Astrocyte of the spinal cord (primary cell): ENCODE data around the gene OR52I1.

Experiments used
- DNase-seq: peaks from one replicate; pipeline ENCODE4 v3.0.0; 2011; ENCODE audit warnings: low read depth, low spot score
- H3K4me3 ChIP-seq: 2 replicates; pipeline ENCODE4 v1.5.1; 2011; ENCODE audit warnings: low read depth, mild to moderate bottlenecking, low read length, moderate library complexity
- in situ Hi-C: cut with HindIII; loops from 2 replicates; pipeline ENCODE4 v1.10.0; 2017; ENCODE audit warnings: low sequenced_read_pairs
- TF ChIP-seq, protein P1 (sequence below): IDR thresholded peaks from 2 replicates; pipeline ENCODE4 v1.5.1; 2012; ENCODE audit warnings: low read depth, mild to moderate bottlenecking, low read length, inconsistent platforms

Gene OR52I1

DNA sequence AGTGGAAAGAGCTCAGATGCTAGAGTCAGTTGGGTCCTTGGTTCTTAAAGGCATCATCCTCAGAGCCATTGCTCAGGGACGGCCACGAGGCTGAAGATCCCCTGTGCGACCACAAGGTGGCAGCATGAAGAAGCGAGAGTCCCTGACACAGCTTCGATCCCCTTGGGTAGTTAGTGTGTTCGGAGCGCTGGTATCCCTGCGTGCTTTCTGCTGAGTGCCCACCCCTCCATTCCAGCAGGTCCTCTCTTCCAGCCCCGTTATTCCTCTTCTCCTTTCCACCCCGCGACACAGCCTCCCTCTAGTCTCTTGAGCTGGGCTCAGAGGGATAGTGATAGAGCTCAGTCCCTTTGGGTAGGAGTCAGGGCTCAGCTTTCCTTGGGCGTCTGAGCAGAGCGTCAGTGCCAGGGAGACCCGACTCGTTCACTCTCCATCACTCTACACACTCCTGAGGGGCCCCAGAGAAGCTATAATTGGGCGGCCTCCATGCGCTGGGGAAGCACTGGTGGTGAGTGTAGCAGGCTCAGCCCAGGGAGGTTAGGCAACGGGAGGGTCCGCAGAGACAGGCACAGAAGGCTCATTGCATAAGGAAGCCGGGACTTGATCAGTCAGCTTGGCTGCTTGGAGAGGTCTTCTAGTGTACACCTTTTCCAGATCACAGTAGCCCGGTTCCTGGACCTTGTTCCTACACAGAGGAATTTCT lies 43.3 kb downstream of the OR52I1 start, which contains the start of gene OR51D1:
TSS of gene OR51D1 (plus strand) at position 516 of the 700 bp plus-strand sequence. CDS start 2,314 bp downstream, outside the sequence.
- DNase-seq = peak; percentile 63
- H3K4me3 ChIP-seq = no peak within 1 kb of the TSS
- TF ChIP-seq, protein P1, sequence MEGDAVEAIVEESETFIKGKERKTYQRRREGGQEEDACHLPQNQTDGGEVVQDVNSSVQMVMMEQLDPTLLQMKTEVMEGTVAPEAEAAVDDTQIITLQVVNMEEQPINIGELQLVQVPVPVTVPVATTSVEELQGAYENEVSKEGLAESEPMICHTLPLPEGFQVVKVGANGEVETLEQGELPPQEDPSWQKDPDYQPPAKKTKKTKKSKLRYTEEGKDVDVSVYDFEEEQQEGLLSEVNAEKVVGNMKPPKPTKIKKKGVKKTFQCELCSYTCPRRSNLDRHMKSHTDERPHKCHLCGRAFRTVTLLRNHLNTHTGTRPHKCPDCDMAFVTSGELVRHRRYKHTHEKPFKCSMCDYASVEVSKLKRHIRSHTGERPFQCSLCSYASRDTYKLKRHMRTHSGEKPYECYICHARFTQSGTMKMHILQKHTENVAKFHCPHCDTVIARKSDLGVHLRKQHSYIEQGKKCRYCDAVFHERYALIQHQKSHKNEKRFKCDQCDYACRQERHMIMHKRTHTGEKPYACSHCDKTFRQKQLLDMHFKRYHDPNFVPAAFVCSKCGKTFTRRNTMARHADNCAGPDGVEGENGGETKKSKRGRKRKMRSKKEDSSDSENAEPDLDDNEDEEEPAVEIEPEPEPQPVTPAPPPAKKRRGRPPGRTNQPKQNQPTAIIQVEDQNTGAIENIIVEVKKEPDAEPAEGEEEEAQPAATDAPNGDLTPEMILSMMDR = peak; percentile 94
- in situ Hi-C loops = no loop called here

DNA sequence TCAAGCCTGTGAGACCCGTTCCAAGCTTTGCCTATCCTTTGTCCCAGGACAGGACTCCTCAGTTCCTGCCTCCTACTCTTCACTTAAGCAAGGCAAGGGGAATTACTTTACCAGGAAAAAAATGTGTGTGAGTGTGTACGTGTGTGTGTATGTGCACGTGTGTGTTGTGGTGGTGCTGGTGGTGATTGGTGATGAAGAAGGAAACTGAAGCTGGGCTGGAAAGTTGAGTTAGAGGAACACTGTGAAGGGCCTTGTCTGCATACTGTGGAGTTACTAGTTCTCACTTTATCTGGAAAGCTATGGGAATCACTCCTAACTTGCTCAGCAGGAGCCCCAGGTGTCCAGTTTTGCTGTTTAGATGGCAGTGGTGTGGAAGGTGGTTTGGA lies 43.8 kb downstream of the OR52I1 start:
- in situ Hi-C loops = no loop called here
- no peak for DNase-seq
- TF ChIP-seq, protein P1 = no peak
- no peak overlapping the region for H3K4me3 ChIP-seq

DNA sequence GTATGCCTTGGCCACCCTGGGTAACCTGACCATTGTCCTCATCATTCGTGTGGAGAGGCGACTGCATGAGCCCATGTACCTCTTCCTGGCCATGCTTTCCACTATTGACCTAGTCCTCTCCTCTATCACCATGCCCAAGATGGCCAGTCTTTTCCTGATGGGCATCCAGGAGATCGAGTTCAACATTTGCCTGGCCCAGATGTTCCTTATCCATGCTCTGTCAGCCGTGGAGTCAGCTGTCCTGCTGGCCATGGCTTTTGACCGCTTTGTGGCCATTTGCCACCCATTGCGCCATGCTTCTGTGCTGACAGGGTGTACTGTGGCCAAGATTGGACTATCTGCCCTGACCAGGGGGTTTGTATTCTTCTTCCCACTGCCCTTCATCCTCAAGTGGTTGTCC lies 46.1 kb downstream of the OR52I1 start:
- DNase-seq = no peak
- H3K4me3 ChIP-seq = no peak overlapping the region
- in situ Hi-C loops = no loop called here
- TF ChIP-seq, protein P1 = no peak

DNA sequence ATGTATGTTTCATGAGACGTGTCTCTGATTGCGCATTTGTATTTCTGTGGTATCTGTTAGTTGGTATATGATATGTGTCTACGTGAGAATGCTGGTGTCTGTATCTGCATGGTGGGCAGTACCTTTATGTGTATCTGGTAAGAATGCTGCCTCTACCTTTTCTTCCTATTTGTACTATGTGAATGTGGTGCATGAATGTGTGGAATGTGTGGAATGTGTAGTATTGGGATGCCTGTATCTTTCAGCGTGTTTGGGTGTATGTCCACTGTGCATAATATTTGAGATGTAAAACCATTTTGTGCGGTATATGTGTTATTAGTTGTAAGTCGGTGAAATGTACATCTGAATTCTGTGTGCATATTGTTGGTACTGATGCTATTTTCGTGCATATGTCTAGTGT lies 47.7 kb downstream of the OR52I1 start:
- DNase-seq = no peak
- H3K4me3 ChIP-seq = no peak overlapping the region
- TF ChIP-seq, protein P1 = no peak
- in situ Hi-C loops = no loop called here

DNA sequence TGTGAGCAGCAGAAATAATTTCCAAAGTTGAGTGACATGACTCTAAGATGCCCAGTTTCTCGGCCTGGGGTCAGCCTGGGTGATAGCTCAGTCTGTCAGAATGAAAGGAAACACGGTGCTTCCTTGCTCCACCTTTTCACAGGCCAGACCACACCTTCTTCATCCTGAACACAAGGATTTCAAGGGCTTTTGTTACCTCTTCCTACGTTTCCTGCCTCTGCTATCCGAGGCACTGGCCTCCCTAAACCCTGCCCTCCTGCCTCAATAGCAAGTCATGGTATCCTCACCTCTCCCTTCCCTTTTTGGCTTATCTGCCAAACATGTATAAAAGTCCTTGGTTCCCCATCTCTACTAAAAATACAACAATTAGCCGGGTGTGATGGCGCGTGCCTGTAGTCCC lies 48.2 kb downstream of the OR52I1 start:
- TF ChIP-seq, protein P1 = no peak
- DNase-seq = no peak
- in situ Hi-C loops = no loop called here
- no peak overlapping the region for H3K4me3 ChIP-seq

DNA sequence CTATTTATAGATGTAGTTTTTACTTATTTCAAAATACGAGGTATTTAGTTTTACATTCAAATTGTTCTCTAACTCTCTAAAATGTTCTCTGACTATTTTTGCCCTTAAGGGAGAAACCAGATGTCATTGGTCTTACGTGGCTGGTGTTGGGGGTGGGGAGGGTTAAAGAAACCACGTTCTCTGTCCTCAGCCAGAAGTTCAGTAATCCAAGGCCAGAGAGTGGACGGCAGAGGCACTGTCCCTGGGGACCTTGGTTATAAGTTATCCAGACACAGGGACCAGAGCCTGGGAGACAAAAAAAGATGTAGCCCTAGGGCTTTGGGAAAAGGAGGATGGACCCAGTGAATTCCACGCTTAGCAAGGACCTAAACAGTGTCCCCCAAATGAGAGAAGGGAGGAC lies 49.2 kb downstream of the OR52I1 start:
- H3K4me3 ChIP-seq = no peak overlapping the region
- in situ Hi-C loops = no loop called here
- DNase-seq = no peak
- TF ChIP-seq, protein P1 = no peak
